Measurements from ENCODE around the gene NUDT17. TPM values are rescaled to one million over a fixed set of nuclear protein-coding genes. Genes with fewer than 3 reads are reported as not detected.
"Not testable (repeated sequence)": the region's sequence is repeated elsewhere in the genome, so short reads cannot be mapped to it uniquely, and the experiment has no call there.

The NUDT17 gene
- total RNA-seq: 1.7 TPM

DNA sequence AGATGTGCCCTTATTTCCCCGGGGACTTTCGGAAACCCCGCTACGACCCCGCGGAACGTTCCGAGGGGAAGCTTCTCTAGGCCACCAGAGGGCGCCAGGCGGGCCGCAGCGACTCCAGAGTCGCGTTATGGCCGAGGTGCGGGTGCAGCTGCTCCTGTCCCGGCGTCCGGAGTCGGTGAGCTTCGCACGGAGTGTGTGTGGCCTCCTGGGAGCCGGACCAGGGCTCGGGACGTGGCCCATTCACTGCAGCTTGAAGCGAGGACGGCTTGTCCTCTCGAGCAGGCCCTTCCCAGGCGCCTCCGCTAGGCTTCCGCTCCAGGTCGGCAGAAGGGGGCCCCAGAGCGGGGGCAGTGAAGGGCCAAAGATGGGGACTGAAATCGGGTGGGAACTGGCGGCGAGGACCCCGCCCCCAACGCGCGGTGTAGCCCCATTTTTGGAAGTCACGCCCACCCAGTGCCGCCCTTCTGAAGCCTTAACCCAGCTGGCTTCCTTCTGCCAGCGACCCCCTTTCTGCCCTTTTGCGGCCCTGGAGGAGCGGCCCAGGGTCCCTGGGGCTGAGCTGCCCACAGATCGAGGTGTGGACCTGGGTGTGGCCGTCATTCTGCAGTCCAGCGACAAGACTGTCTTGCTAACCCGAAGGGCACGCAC lies at the start of gene NUDT17:
TSS of gene NUDT17 (plus strand) at position 117 of the 648 bp plus-strand sequence. CDS start at position 128, 11 bp downstream.
- ATAC-seq: peak; percentile 79

- no peak for ATAC-seq
These were observed 48.7 kb upstream of the NUDT17 start for GRCh38 chr1:145796753-145797152.

DNA sequence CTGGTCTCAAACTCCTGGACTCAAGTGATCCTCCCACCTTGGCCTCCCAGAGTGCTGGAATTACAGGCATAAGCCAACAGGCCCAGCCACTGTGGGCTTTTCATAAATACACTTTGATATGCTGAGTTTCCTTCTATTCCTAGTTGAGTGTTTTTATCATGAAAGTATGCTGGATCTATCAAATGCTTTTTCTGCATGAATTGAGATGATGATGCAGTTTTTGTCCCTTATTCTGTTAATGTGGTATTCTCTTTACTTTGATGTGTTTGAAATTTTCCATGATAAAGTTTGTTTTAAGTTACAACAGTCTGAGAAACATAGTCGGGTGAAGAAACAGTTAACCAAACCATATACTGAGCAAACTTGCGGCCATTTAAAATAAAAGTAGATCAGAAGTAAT lies 45.6 kb upstream of the NUDT17 start:
- ATAC-seq: no peak

GRCh38 chr1:145804235-145805045 lies 41.0 kb upstream of the NUDT17 start:
- no peak for ATAC-seq

DNA sequence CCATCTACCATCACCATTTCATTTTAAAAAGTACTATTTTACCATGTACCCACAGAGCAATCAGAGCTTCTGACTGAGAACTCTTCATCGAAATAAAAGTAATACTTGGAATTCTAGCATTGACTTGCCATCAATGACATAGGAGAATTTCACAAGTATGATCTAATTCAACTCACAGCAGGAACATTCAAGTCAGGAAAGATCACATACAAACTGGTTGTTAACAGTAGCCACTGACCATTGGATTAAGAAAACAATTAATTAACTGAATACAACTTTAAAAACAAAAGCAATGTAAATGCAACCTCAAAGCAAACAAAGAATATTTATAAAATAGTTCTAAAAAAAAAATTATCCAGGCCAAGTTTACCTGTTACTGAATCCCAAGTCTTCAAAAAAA lies 40.4 kb upstream of the NUDT17 start:
- ATAC-seq: no peak

GRCh38 chr1:145806408-145806807 lies 39.0 kb upstream of the NUDT17 start:
- ATAC-seq: no peak

- ATAC-seq: no peak
These were observed 38.6 kb upstream of the NUDT17 start for GRCh38 chr1:145806844-145807243.

DNA sequence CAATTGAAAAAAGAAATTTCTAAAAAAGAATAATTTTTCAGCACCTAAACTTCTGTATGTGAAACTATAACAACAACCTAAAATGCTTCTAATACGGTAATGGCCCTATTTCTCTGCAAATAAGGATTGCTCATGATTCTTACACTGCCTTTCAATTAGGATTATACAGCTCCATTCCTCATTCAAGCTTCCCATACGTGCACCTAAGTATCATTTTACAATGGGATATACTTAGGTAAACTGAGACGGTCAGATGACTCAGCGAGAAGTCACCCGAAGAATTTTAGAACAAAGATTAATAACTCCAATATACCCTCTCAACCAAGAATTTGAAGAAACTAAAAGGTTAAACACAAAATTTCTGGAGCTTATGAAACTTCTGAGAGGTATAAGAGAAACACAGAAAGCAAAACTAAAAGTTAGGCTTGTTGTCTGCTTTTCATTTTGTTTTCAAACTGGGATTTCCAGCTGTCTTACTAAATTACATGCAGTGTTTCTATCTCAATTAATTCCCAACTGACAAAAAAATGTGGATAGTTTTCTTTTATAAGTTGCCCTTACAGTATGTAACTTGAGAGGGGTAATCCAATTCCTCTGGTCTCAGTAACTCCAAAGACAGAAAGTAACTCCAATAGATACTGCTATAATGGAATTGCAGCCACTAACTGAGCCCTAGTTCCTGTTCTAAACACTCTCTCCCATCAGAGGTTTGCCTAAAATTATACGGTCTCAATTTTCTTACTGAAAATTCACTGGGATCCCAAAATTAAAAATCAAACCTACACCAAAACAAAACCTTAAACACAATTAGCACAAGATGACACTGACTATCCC lies 32.2 kb upstream of the NUDT17 start:
- not testable (repeated sequence) for ATAC-seq

DNA sequence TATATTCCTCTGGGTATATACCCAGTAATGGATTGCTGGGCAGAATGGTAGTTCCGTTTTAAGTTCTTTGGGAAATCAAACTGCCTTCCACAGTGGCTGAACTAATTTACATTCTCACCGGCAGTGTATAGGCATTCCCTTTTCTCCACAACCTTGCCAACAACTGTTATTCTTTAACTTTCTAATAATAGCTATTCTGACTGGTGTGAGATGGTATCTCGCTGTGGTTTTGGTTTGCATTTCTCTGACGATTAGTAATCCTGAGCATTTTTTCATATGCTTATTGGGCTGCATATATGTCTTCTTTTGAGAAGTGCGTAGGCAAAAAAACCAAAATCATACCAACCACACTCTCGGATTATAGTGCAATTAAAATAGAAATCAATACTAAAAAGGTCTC lies 27.3 kb upstream of the NUDT17 start:
- not testable (repeated sequence) for ATAC-seq

DNA sequence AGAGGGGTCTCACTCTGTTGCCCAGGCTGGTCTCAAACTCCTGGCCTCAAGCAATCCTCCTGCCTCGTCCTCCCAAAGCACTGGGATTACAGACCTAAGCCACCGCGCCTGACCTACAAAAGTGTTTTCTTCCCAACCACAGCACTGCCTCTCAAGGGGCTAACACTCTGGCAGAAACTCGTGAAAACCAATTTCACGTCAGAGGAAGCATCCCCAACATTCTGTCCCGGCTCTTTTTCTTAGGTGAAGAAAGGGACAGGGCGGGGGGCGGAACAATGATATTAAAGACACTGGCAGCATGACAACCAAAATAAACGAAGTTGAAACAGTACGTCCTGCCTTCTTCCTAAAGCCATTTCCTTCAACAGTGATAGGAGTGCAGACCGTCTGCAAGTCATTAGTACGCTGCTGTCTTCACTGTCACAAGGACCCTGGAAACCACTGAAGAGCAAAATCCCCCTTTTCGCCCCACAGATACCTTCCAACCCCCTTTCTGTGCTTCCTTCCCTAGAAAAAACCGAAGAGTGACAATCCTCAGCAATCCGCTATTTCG lies 22.6 kb upstream of the NUDT17 start:
- ATAC-seq: peak; percentile 11

DNA sequence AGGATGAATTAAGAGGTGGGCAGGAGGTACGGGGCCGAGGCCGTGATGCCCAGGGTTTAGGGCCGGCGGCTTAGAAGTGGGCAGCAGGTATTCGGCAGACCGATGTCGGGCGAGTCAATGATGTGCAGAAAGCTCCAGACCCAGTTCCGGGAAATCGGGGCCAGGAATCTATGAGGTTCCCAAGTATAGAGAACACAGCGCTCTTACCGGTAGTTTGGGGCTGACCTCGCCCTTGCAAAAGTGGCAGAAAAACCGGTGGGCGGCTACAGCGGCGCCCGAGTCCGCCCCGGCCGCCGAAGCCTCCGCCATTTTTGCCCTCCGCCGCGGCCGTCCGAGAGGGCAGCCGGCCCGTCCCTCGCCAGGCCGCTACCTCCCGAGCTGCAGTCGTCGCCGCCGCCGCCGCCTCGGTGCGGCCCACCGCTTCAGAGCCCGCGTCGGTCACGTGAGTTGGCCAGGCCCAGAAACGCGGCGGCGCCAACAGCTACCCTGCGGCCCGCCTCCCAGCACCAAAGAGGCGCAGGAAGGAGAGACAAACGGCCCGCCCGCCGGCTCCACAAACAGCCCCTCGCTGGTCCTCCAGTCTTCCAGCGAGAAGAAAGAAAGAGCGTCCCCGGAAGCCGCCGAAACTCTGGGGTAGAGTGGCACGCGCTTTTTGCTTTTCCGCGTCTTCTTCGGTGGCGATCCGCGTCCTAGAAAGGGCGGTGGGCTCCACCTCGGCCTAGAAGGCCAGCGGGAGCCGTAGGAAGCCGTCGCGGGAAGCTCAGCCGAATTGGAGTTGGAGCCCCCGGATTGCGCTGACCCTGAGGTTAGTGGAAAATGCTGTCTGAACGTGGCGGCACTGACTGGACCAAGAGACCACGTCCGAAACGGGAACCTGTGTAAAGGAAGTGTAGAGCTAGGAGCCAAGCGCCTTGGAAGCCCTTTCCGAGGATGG lies 21.6 kb upstream of the NUDT17 start, which contains the start of the genes POLR3C and RNF115:
TSS of gene POLR3C (plus strand) at position 636 of the 934 bp plus-strand sequence. CDS start 1,577 bp downstream, outside the sequence.
TSS of gene RNF115 (minus strand) at position 531 of the 934 bp plus-strand sequence. CDS start at position 309, 222 bp downstream.
- peak; percentile 90 for ATAC-seq

- ATAC-seq: no peak
These were observed 21.0 kb upstream of the NUDT17 start for GRCh38 chr1:145824499-145824842.

DNA sequence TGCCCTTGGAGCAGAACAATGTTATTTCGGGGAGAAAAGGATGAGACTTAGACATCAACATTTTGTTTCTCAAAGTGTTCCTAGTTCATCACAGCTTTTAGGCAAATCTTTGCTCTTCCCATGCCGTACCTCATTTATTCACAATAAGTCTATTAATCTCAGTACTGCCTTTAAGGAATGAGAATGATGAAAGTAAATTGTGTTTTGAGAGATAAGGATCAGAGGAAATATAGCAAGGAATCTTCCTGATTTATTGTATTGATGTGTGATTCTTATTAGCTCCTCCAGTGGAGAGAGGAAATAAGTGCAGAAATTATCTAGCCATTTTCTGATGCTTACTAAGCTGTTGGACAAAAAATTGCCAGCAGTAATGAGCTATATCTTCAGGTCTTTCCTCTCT lies 19.4 kb upstream of the NUDT17 start:
- ATAC-seq: no peak

DNA sequence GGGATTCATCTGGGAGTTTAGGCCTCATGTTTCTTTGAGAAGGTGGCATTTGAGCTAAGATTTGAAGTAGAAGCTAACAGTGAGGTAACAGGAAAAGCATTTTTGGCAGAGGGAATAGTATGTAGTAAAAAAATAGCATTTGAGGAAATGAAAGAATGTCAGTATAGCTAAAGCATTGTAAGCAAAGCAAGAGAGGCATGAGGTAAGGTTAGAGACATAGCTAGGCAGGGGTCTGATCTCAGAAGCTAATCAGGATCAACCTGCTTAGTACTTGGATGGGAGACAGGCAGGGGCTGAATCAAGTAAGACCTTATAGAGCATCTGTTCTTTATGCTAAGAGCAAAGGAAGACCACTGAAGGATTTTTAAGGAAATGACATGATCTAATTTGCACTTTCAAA lies 17.5 kb upstream of the NUDT17 start:
- ATAC-seq: no peak

DNA sequence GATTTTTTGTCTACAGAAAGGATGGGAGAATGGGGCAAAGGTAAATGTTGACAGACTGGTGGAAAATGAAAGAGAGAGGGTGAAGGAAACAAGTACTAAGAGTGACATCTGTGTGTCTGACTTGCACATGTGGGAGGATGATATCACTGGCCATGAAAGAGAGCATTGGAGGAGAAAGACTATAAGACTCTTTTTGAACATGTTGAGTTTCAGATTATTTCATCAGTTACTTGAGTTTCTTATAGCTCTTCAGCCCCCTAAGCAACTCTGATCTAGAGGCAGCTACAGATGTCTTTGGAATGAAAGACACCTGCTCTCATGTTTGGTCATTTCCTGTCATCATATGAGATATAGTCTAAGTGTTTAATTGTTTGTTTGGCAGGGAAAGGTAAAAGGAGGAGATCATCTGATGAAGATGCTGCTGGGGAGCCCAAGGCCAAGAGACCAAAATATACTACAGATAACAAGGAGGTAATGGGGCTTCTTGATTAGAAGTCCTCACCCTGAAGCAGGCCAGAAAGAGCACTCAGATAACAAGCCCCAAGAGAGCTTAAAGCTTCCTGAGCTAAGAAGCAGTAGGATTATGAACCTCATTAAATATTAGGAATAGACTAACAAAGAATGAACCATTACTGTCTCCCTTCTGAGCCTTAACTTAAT lies 16.9 kb upstream of the NUDT17 start:
- no peak for ATAC-seq

- ATAC-seq: not testable (repeated sequence)
These were observed 14.6 kb upstream of the NUDT17 start for GRCh38 chr1:145830810-145831209.

- peak; percentile 35 for ATAC-seq
These were observed 7.8 kb upstream of the NUDT17 start for GRCh38 chr1:145837656-145838055.

DNA sequence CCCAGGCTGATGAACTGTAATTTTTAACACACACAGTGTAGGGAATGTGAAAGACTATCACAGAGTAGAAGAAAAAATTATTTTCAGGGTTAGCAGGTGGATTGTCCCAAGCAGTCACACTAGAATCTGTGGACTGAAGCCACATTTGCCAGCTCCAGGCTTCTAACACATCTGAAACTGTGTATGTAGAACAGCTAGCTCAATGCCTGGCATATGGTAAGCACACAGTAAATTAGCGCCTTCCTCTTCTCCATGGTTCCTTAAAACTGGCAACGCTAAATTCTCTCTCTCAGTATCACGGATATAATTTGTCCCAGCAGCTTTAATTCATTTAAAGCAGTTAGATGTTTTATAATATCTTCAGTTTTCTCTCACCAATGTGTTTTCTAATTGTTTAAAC lies 2.4 kb upstream of the NUDT17 start:
- ATAC-seq: no peak

DNA sequence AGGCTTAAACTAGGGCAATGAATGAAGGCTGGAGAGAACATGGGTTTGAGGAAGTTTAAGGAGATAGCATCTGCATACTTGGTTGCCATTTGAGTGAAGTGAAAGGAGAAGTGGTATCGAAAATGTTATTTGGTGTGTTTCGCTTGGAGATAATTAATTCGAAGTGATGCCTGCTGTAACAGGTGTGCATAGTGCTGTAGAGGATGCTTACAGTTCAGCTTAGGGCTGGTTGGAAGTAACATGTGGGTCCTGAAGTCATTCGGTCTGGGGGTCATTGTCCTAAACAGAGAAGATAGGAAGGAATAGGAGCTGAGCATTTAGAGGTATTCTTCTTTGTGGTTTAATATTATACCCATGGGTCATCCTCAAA lies 301 bp upstream of the NUDT17 start:
- peak; percentile 35 for ATAC-seq

GRCh38 chr1:145846201-145846612 lies 777 bp downstream of the NUDT17 start:
- ATAC-seq: peak; percentile 56

DNA sequence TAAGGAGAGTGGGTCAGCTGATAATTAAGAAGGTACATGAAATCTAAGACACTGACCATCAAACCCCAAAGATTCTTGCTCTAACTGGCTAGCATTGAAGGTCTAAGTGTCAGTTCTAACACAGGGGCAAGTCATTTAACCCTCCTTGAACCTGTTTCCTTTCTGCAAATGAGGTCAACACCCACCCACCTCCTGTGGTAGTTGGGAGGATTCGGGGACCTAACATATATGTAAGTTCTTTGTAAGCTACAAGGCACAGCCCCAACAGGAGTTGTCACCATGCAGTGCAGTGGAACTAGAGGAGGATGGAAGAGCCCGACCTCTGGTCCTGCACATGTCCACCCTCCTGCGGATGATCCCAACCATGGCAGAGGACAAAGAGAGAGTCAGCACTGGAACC lies 2.4 kb downstream of the NUDT17 start:
- no peak for ATAC-seq

Data from esophagus mucosa (tissue), 1 donor.